ENCODE data around the gene TMEM269.
A peak's percentile ranks its signal among the peaks of the same experiment; 100 is the strongest.

TMEM269 gene

DNA sequence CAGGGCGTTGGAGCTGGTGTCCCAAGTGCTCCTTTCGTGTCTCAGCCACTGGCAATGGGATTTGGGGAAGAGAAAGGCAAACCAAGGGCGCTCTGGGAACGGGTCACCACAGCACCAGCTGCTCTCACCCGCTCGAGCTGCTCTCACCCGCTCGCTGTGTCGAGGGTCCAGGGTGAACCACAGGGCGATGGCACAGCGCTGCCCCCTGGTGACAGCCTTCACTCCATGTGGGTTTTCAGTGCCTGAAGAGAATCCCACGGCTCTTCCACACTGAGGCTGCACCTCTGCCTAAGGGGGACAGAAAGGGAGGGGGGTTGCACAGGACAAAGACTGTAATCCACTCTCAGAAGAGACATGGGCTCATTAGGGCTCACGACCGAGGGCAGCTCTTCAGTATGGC, 37.7 kb upstream of the TMEM269 start:
- H3K4me3 ChIP-seq (ENCODE audit: insufficient read depth, low read length, poor library complexity, severe bottlenecking): no peak overlapping the region
- H3K79me2 ChIP-seq (ENCODE audit: insufficient read depth, low read length): no peaks in the 10 kb centered on the region
- H4K20me1 ChIP-seq (ENCODE audit: low read depth, low read length): no peaks in the 10 kb centered on the region
- no peak overlapping the region for H3K4me2 ChIP-seq (ENCODE audit: low read depth, low read length, poor library complexity, severe bottlenecking)
- TF ChIP-seq CTCF (IDR thresholded peaks at IDR 0.05; ENCODE audit: insufficient read depth, low read length, poor library complexity, severe bottlenecking) (peak; percentile 30), EZH2phosphoT487 (conservative IDR thresholded peaks at IDR 0.05; ENCODE audit: low read length) (no peak)
- H3K9ac ChIP-seq (ENCODE audit: low read length): no peak overlapping the region
- H3K9me2 ChIP-seq (replicated peaks; ENCODE audit: insufficient read depth, low read length): no peaks in the 10 kb centered on the region
- H3F3A ChIP-seq (ENCODE audit: insufficient read depth): no peaks in the 10 kb centered on the region
- no peaks in the 10 kb centered on the region for H3K9me3 ChIP-seq (ENCODE audit: insufficient read depth, low read length)
- no peak overlapping the region for H2AFZ ChIP-seq (ENCODE audit: low read depth, low read length, severe bottlenecking)
- H3K27ac ChIP-seq (ENCODE audit: low read depth, low read length): no peak overlapping the region
- H3K27me3 ChIP-seq (ENCODE audit: low read length): no peaks in the 10 kb centered on the region
- 0 out of 2 replicates have a peak, but pooled peaks cover 2% of the 10 kb centered on the region for H3K36me3 ChIP-seq (ENCODE audit: low read length)

GRCh38 chr1:42748021-42748420, 36.8 kb upstream of the TMEM269 start:
- no peak overlapping the region for H3K4me2 ChIP-seq (ENCODE audit: low read depth, low read length, poor library complexity, severe bottlenecking)
- 0 out of 2 replicates have a peak, but pooled peaks cover 5% of the 10 kb centered on the region for H3K36me3 ChIP-seq (ENCODE audit: low read length)
- no peaks in the 10 kb centered on the region for H3F3A ChIP-seq (ENCODE audit: insufficient read depth)
- TF ChIP-seq CTCF (IDR thresholded peaks at IDR 0.05; ENCODE audit: insufficient read depth, low read length, poor library complexity, severe bottlenecking) (no peak), EZH2phosphoT487 (conservative IDR thresholded peaks at IDR 0.05; ENCODE audit: low read length) (no peak)
- H3K27ac ChIP-seq (ENCODE audit: low read depth, low read length): no peak overlapping the region
- H3K4me3 ChIP-seq (ENCODE audit: insufficient read depth, low read length, poor library complexity, severe bottlenecking): no peak overlapping the region
- H3K9me3 ChIP-seq (ENCODE audit: insufficient read depth, low read length): no peaks in the 10 kb centered on the region
- H2AFZ ChIP-seq (ENCODE audit: low read depth, low read length, severe bottlenecking): no peak overlapping the region
- no peaks in the 10 kb centered on the region for H4K20me1 ChIP-seq (ENCODE audit: low read depth, low read length)
- no peaks in the 10 kb centered on the region for H3K27me3 ChIP-seq (ENCODE audit: low read length)
- no peak overlapping the region for H3K9ac ChIP-seq (ENCODE audit: low read length)
- H3K79me2 ChIP-seq (ENCODE audit: insufficient read depth, low read length): no peaks in the 10 kb centered on the region
- no peaks in the 10 kb centered on the region for H3K9me2 ChIP-seq (replicated peaks; ENCODE audit: insufficient read depth, low read length)

DNA sequence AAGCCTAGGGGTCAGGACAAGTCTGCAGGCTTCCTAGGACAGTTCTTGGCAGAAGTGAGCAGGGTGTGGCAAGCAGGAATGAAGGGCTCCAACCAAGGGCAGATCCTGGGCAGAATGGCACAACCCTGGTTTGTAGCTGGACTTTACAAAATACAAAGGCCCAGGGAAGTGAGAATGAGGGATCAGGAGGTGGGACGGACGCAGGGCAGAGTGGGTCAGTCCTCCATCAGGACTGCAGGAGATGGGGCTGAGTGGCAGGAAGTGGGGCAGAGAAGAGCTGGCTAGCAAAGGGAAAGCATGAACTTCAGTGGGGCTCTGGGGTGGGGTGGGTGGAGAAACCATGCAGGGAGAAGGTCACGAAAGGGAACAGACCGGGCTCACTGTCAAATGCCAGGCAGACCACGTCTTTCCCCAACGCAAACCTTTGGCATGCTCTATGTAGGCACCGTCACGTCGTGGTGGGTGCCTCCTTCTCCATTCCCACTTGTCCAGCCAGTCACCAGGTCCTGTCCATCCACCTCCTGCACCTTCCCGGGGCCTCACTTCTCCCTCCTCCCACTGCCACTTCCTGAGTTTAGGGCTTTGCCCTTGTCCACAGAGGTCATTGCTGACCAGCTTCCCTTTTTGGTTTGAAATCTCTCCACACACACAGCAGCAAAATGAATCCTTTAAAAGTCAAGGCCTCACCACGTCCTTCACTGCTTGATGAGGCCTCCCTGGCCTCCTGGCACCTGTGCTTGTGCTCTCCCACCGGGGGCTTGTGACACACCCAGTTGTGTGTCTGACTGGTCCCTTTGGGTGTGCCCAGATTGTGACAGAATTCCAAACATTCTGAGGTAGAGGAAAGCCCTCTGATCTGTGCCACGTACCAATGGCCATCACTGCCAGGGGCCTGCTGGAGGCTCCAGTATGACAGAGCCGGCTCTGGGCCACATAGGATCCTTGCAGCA, 36.1 kb upstream of the TMEM269 start:
- Histone ChIP-seq H3F3A (ENCODE audit: insufficient read depth) (no peaks in the 10 kb centered on the region), H3K27ac (ENCODE audit: low read depth, low read length) (no peak overlapping the region), H2AFZ (ENCODE audit: low read depth, low read length, severe bottlenecking) (no peak overlapping the region), H3K79me2 (ENCODE audit: insufficient read depth, low read length) (no peaks in the 10 kb centered on the region), H3K4me2 (ENCODE audit: low read depth, low read length, poor library complexity, severe bottlenecking) (no peak overlapping the region), H3K9me3 (ENCODE audit: insufficient read depth, low read length) (no peaks in the 10 kb centered on the region), H3K9me2 (replicated peaks; ENCODE audit: insufficient read depth, low read length) (no peaks in the 10 kb centered on the region), H3K9ac (ENCODE audit: low read length) (no peak overlapping the region), H3K4me3 (ENCODE audit: insufficient read depth, low read length, poor library complexity, severe bottlenecking) (no peak overlapping the region), H3K36me3 (ENCODE audit: low read length) (0 out of 2 replicates have a peak, but pooled peaks cover 7% of the 10 kb centered on the region), H4K20me1 (ENCODE audit: low read depth, low read length) (no peaks in the 10 kb centered on the region), H3K27me3 (ENCODE audit: low read length) (no peaks in the 10 kb centered on the region)
- TF ChIP-seq CTCF (IDR thresholded peaks at IDR 0.05; ENCODE audit: insufficient read depth, low read length, poor library complexity, severe bottlenecking) (no peak), EZH2phosphoT487 (conservative IDR thresholded peaks at IDR 0.05; ENCODE audit: low read length) (no peak)
